ENCODE results near the gene NEK9. TPM values are rescaled to one million over a fixed set of nuclear protein-coding genes. Genes with fewer than 3 reads are reported as not detected.
"Not testable (repeated sequence)": the region's sequence is repeated elsewhere in the genome, so short reads cannot be mapped to it uniquely, and the experiment has no call there.

The NEK9 gene
- total RNA-seq, 1 donor from 2014 or later, result 74.3 TPM

- no peaks in the 10 kb centered on the region for H3K27me3 Mint-ChIP-seq (ENCODE audit: unreplicated experiment)
- no peak for TF ChIP-seq CTCF (IDR thresholded peaks at IDR 0.05; ENCODE audit: unreplicated experiment)
- no peaks in the 10 kb centered on the region for H3K9me3 Mint-ChIP-seq (ENCODE audit: unreplicated experiment)
- peaks cover 3% of the 10 kb centered on the region for H3K4me1 Mint-ChIP-seq (ENCODE audit: unreplicated experiment)
- H3K4me3 Mint-ChIP-seq (ENCODE audit: unreplicated experiment), result no peak overlapping the region
- no peak overlapping the region for H3K27ac Mint-ChIP-seq (ENCODE audit: unreplicated experiment)
- H3K36me3 Mint-ChIP-seq (ENCODE audit: low read depth, unreplicated experiment), result peaks cover 8% of the 10 kb centered on the region
- DNase-seq (ENCODE audit: low spot score), result no peak
Measured at GRCh38 chr14:75155169-75155568, 28.3 kb upstream of the NEK9 start.

GRCh38 chr14:75153295-75153694 lies 26.4 kb upstream of the NEK9 start:
- no peak overlapping the region for H3K4me3 Mint-ChIP-seq (ENCODE audit: unreplicated experiment)

GRCh38 chr14:75151851-75152250 lies 25.0 kb upstream of the NEK9 start:
- peaks cover 12% of the 10 kb centered on the region for H3K36me3 Mint-ChIP-seq (ENCODE audit: low read depth, unreplicated experiment)
- no peak overlapping the region for H3K27ac Mint-ChIP-seq (ENCODE audit: unreplicated experiment)
- no peak overlapping the region for H3K4me3 Mint-ChIP-seq (ENCODE audit: unreplicated experiment)
- H3K4me1 Mint-ChIP-seq (ENCODE audit: unreplicated experiment), result peaks cover 15% of the 10 kb centered on the region
- TF ChIP-seq CTCF (IDR thresholded peaks at IDR 0.05; ENCODE audit: unreplicated experiment), result no peak
- H3K27me3 Mint-ChIP-seq (ENCODE audit: unreplicated experiment), result peaks cover 2% of the 10 kb centered on the region
- DNase-seq (ENCODE audit: low spot score), result no peak
- H3K9me3 Mint-ChIP-seq (ENCODE audit: unreplicated experiment), result no peaks in the 10 kb centered on the region

More at GRCh38 chr14:75153295-75153694, 26.4 kb upstream of the NEK9 start:
- no peak for DNase-seq (ENCODE audit: low spot score)
- no peaks in the 10 kb centered on the region for H3K9me3 Mint-ChIP-seq (ENCODE audit: unreplicated experiment)
- TF ChIP-seq CTCF (IDR thresholded peaks at IDR 0.05; ENCODE audit: unreplicated experiment), result no peak
- no peaks in the 10 kb centered on the region for H3K27me3 Mint-ChIP-seq (ENCODE audit: unreplicated experiment)
- H3K27ac Mint-ChIP-seq (ENCODE audit: unreplicated experiment), result no peak overlapping the region
- H3K36me3 Mint-ChIP-seq (ENCODE audit: low read depth, unreplicated experiment), result peaks cover 12% of the 10 kb centered on the region
- peaks cover 5% of the 10 kb centered on the region for H3K4me1 Mint-ChIP-seq (ENCODE audit: unreplicated experiment)

- H3K4me3 Mint-ChIP-seq (ENCODE audit: unreplicated experiment); DNase-seq (ENCODE audit: low spot score); H3K9me3 Mint-ChIP-seq (ENCODE audit: unreplicated experiment); H3K27me3 Mint-ChIP-seq (ENCODE audit: unreplicated experiment); H3K27ac Mint-ChIP-seq (ENCODE audit: unreplicated experiment): not testable (repeated sequence)
- peaks cover 16% of the 10 kb centered on the region for H3K36me3 Mint-ChIP-seq (ENCODE audit: low read depth, unreplicated experiment)
- peaks cover 25% of the 10 kb centered on the region for H3K4me1 Mint-ChIP-seq (ENCODE audit: unreplicated experiment)
Measured at GRCh38 chr14:75150637-75151036, 23.8 kb upstream of the NEK9 start.

GRCh38 chr14:75150150-75150549 lies 23.3 kb upstream of the NEK9 start:
- H3K9me3 Mint-ChIP-seq (ENCODE audit: unreplicated experiment), result no peaks in the 10 kb centered on the region
- peak overlapping the region; percentile 25 for H3K4me3 Mint-ChIP-seq (ENCODE audit: unreplicated experiment)

More at GRCh38 chr14:75150150-75150549, 23.3 kb upstream of the NEK9 start:
- H3K4me1 Mint-ChIP-seq (ENCODE audit: unreplicated experiment), result peaks cover 28% of the 10 kb centered on the region
- peaks cover 2% of the 10 kb centered on the region for H3K27me3 Mint-ChIP-seq (ENCODE audit: unreplicated experiment)
- H3K27ac Mint-ChIP-seq (ENCODE audit: unreplicated experiment), result peak overlapping the region; percentile 61
- TF ChIP-seq CTCF (IDR thresholded peaks at IDR 0.05; ENCODE audit: unreplicated experiment), result no peak
- H3K36me3 Mint-ChIP-seq (ENCODE audit: low read depth, unreplicated experiment), result peaks cover 16% of the 10 kb centered on the region
- DNase-seq (ENCODE audit: low spot score), result no peak

Data from endothelial cell (in vitro differentiated cells).